Stimulated activated naive B cell treated with anti-CD40 and anti-IgM and Interleukin-4, amounts not matched to agents 10 μg/mL and 1 μg/mL and 100 μg/mL, for 72 hours (primary cell): Measurements from ENCODE around the gene TMEM131L.
A peak's percentile ranks its signal among the peaks of the same experiment; 100 is the strongest.
"Not testable (repeated sequence)": the region's sequence is repeated elsewhere in the genome, so short reads cannot be mapped to it uniquely, and the experiment has no call there.

Experiments used
- ATAC-seq, 2 donors: fragments of 150-1000 bp; cut with Tn5 transposase; replicated peaks; 2 replicates each; pipeline ENCODE4 v1.10.0; 2021; ENCODE audit warnings: moderate library complexity in 1 of 2
- DNase-seq: peaks from one replicate; pipeline ENCODE4 v3.0.0; 2021
- H3K27ac Mint-ChIP-seq: one replicate; pipeline ENCODE4 v1.8.0; 2022; ENCODE audit warnings: mild to moderate bottlenecking, mixed read lengths
- H3K27me3 Mint-ChIP-seq, 2 donors: one replicate each; pipeline ENCODE4 v1.8.0; 2022; ENCODE audit warnings: mixed read lengths in 2 of 2
- H3K36me3 Mint-ChIP-seq, 2 donors: one replicate each; pipeline ENCODE4 v1.8.0; 2022; ENCODE audit warnings: mixed read lengths in 2 of 2, mild to moderate bottlenecking in 1 of 2
- H3K4me1 Mint-ChIP-seq, 2 donors: one replicate each; pipeline ENCODE4 v1.8.0; 2022; ENCODE audit warnings: mixed read lengths in 2 of 2, mild to moderate bottlenecking in 1 of 2
- H3K4me3 Mint-ChIP-seq, 2 donors: one replicate each; pipeline ENCODE4 v1.8.0; 2022; ENCODE audit warnings: mild to moderate bottlenecking in 2 of 2, mixed read lengths in 2 of 2, moderate library complexity in 1 of 2
- H3K9me3 Mint-ChIP-seq, 2 donors: one replicate each; pipeline ENCODE4 v1.8.0; 2022; ENCODE audit warnings: mixed read lengths in 2 of 2, mild to moderate bottlenecking in 1 of 2

The TMEM131L gene

DNA sequence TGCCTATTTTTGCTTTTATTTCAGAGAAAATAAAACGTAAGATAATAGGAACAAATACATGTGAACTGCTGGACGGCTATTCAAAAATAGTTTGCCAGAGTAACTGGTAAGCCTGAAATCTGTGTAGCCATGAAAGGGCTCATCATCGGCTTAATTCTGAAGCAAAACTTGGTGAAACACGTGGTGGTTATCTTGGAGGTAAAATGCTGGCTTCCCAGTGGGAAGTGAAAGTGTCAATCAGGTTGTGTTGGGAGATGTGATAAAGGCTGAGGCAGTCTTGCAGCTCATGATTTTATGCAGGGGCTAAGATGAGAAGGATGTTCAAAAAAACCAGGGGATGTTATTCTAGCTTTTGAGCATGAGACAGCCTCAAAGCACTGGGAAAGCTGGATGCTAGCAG lies 181.8 kb downstream of the TMEM131L start:
- Mint-ChIP-seq H3K4me3 (no peak overlapping the region), H3K27me3 (no peaks in the 10 kb centered on the region), H3K4me1 (peaks cover 10 to 18% of the 10 kb centered on the region in 2 donors), H3K9me3 (peaks cover 0 to 2% of the 10 kb centered on the region in 2 donors), H3K27ac (peak overlapping the region; percentile 63), H3K36me3 (no peaks in the 10 kb centered on the region)
- no peak for ATAC-seq
- no peak for DNase-seq

- DNase-seq (no peak), ATAC-seq (no peak)
- H3K9me3 Mint-ChIP-seq, result peaks cover 0 to 2% of the 10 kb centered on the region in 2 donors
- no peaks in the 10 kb centered on the region for H3K27me3 Mint-ChIP-seq
- peaks cover 10 to 18% of the 10 kb centered on the region in 2 donors for H3K4me1 Mint-ChIP-seq
- H3K27ac Mint-ChIP-seq, result no peak overlapping the region
- no peak overlapping the region for H3K4me3 Mint-ChIP-seq
- no peaks in the 10 kb centered on the region for H3K36me3 Mint-ChIP-seq
Observed at GRCh38 chr4:153649572-153649991, 183.4 kb downstream of the TMEM131L start.

DNA sequence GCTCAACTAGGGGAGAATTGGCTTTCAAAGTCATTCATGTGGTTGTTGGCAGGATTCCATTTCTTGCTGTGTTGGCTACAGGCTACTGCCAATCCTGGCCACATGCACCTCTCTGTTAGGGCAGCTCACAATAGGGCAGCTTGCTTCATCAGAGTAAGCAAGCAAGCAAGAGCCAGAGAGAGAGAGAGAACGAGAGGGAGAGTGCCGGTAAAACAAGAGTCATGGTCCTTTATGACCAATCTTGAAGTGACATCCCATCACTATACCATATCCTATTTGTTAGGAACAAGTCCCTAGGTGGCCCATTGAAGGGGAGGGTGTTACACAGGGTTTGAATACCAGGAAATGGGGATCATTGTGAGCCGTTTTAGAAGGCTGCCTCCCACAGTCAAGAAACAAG lies 185.0 kb downstream of the TMEM131L start:
- no peak for DNase-seq
- Mint-ChIP-seq H3K4me3 (no peak overlapping the region), H3K27me3 (peaks cover 4 to 13% of the 10 kb centered on the region in 2 donors), H3K9me3 (no peaks in the 10 kb centered on the region), H3K4me1 (peaks cover 10 to 18% of the 10 kb centered on the region in 2 donors), H3K27ac (no peak overlapping the region), H3K36me3 (no peaks in the 10 kb centered on the region)
- ATAC-seq, result no peak

DNA sequence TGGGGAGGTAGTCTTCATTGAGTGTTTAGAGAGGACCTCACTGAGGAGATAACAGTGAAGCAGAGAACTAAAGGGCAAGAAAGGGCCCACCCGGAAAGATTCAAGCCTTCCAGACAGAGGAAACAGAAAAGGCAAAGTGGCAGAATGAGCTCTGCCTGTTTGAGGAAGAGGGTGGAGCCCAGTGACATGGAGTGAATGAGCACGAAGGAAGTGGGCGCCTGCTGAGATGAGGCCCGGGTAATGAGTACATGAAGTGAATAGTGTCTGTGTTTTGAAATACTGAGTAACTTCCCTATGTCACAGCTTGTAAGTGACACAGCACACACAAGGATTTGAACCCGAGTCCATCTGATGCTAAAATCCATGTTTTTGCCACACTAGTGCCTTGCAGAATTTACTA lies 185.4 kb downstream of the TMEM131L start:
- ATAC-seq, result peak; percentile 81 to 87
- Mint-ChIP-seq H3K36me3 (no peaks in the 10 kb centered on the region), H3K27ac (no peak overlapping the region), H3K27me3 (peaks cover 8 to 13% of the 10 kb centered on the region in 2 donors), H3K9me3 (no peaks in the 10 kb centered on the region), H3K4me3 (no peak overlapping the region), H3K4me1 (peaks cover 10 to 18% of the 10 kb centered on the region in 2 donors)
- DNase-seq, result no peak

DNA sequence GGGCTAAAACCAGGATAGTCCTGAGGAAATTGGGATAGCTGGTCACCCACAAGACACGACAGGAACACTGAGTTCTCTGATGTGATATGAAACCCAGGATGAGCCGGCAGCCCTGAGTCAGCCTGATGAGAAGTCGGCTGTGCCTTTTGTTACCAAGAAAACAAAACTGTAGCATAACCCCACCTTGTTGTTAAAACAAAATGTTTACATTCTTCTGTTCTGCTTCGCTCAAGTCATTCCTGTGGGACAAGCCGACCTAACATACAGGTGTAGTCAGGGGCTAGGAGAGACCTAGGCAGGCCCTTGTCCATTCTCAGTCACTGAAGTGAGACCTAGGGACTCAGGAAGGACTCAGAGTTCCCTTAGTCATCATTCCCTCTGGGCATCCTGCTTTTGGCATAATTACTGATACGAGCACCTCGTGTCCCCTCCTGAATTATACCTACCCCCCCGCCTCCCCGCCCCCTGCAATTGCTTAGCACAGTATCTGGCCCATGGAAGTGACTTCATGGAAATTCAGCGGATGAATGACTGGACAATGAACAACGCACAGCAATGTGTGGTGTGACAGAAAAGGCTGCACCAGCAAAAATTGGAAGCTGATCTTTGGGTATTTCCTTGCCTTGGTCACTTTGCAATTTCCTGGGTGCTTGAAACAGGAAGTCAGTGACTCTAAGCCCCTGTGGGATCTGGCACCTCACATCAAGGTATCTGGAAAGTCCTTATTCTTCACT lies 186.1 kb downstream of the TMEM131L start:
- H3K4me3 Mint-ChIP-seq, result no peak overlapping the region
- no peak for ATAC-seq
- no peak for DNase-seq
- peaks cover 9 to 13% of the 10 kb centered on the region in 2 donors for H3K27me3 Mint-ChIP-seq
- no peaks in the 10 kb centered on the region for H3K36me3 Mint-ChIP-seq
- peaks cover 10 to 18% of the 10 kb centered on the region in 2 donors for H3K4me1 Mint-ChIP-seq
- H3K9me3 Mint-ChIP-seq, result no peaks in the 10 kb centered on the region
- H3K27ac Mint-ChIP-seq, result no peak overlapping the region

- peaks cover 5 to 11% of the 10 kb centered on the region in 2 donors for H3K4me1 Mint-ChIP-seq
- H3K36me3 Mint-ChIP-seq, result no peaks in the 10 kb centered on the region
- no peak for ATAC-seq
- peaks cover 9 to 13% of the 10 kb centered on the region in 2 donors for H3K27me3 Mint-ChIP-seq
- H3K4me3 Mint-ChIP-seq, result no peak overlapping the region
- H3K9me3 Mint-ChIP-seq, result no peaks in the 10 kb centered on the region
- DNase-seq, result no peak
- H3K27ac Mint-ChIP-seq, result no peak overlapping the region
Observed at GRCh38 chr4:153655002-153655541, 188.9 kb downstream of the TMEM131L start.

DNA sequence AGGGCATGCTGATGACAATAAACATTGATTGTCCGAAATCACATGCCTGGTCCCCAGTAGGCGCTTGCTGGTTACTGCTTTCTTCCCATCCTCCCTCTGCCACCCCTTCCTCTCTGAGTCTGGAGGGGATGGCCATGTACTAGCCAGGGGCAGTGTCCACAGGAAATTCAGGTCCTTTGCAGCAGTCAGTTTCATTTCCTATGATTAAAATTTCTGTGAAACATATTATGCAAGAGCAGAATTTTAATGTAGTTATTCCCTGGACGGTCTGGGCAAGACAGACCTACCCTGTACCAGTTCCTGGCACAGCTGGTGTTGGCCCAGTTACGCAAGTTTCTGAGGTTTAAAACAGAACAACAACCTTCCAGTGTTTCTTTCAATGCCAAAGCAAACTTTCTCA lies 189.8 kb downstream of the TMEM131L start:
- H3K27me3 Mint-ChIP-seq, result peaks cover 9 to 13% of the 10 kb centered on the region in 2 donors

GRCh38 chr4:153661215-153661822 lies 195.2 kb downstream of the TMEM131L start:
- Mint-ChIP-seq H3K27ac (no peak overlapping the region), H3K36me3 (peaks cover 3 to 16% of the 10 kb centered on the region in 2 donors), H3K4me3 (no peak overlapping the region), H3K4me1 (no peaks in the 10 kb centered on the region), H3K9me3 (peaks cover 9 to 20% of the 10 kb centered on the region in 2 donors), H3K27me3 (peaks cover 6 to 14% of the 10 kb centered on the region in 2 donors)
- ATAC-seq (no peak), DNase-seq (no peak)

More for the DNA sequence above, 189.8 kb downstream of the TMEM131L start:
- Mint-ChIP-seq H3K9me3 (no peaks in the 10 kb centered on the region), H3K27ac (no peak overlapping the region), H3K4me1 (peaks cover 5 to 11% of the 10 kb centered on the region in 2 donors), H3K36me3 (no peaks in the 10 kb centered on the region), H3K4me3 (no peak overlapping the region)
- ATAC-seq, result no peak
- no peak for DNase-seq

DNA sequence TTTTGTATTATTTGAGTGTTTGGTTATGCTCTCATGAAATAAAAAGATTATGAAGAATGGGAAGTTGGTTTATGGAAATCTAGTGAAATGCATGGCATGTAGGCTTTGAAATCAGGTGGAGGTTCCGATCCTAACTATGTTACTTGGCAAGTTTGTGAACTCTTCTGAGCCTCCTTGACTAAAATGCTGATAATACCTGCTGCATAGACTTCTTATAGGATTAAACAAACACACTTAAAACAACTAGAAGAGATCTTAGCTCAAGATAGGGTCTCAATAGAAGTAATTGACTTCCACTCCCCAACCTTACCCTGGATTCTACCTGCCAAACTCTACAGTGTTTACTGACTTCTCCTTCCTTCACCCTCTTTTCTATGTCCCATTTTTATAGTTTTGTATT lies 195.7 kb downstream of the TMEM131L start:
- ATAC-seq (no peak), DNase-seq (no peak)
- Mint-ChIP-seq H3K36me3 (peaks cover 3 to 16% of the 10 kb centered on the region in 2 donors), H3K4me3 (no peak overlapping the region), H3K9me3 (peaks cover 9 to 20% of the 10 kb centered on the region in 2 donors), H3K4me1 (no peaks in the 10 kb centered on the region), H3K27me3 (peaks cover 6 to 11% of the 10 kb centered on the region in 2 donors), H3K27ac (no peak overlapping the region)

GRCh38 chr4:153663667-153664066 lies 197.5 kb downstream of the TMEM131L start:
- Mint-ChIP-seq H3K9me3 (peaks cover 9 to 20% of the 10 kb centered on the region in 2 donors), H3K27me3 (peaks cover 11 to 15% of the 10 kb centered on the region in 2 donors), H3K4me1 (no peaks in the 10 kb centered on the region), H3K4me3 (no peak overlapping the region), H3K27ac (no peak overlapping the region), H3K36me3 (peaks cover 3 to 16% of the 10 kb centered on the region in 2 donors)
- DNase-seq, result no peak
- no peak for ATAC-seq

- Mint-ChIP-seq H3K36me3 (peaks cover 3 to 16% of the 10 kb centered on the region in 2 donors), H3K27me3 (peaks cover 19 to 23% of the 10 kb centered on the region in 2 donors), H3K9me3 (peaks cover 9 to 20% of the 10 kb centered on the region in 2 donors)
- not testable (repeated sequence) for ATAC-seq, H3K4me3 Mint-ChIP-seq, H3K4me1 Mint-ChIP-seq, H3K27ac Mint-ChIP-seq, DNase-seq
Observed at GRCh38 chr4:153666505-153666904, 200.3 kb downstream of the TMEM131L start.

DNA sequence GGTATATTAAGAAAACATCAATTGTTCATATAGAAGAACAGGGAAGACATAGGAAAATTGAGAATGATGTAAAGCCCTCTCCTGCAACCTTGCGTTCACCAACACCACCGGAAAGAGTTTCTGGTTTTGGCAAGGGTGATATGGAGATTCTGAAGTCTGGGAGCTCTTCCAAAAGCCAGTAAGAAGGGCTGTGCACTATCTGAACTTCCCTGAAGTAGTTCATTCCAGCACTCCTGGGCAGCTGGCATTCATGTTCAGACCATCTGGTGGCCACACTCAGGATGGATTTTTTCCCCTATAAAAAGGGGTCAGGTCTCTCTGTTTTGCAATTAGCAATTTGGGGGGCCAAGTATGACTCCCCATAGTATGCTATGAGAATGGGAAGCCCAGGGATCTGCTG lies 202.5 kb downstream of the TMEM131L start:
- Mint-ChIP-seq H3K4me3 (no peak overlapping the region), H3K4me1 (no peaks in the 10 kb centered on the region), H3K36me3 (peaks cover 0 to 8% of the 10 kb centered on the region in 2 donors), H3K9me3 (peaks cover 5 to 15% of the 10 kb centered on the region in 2 donors), H3K27ac (no peak overlapping the region), H3K27me3 (peaks cover 20 to 25% of the 10 kb centered on the region in 2 donors)
- DNase-seq (no peak), ATAC-seq (no peak)

DNA sequence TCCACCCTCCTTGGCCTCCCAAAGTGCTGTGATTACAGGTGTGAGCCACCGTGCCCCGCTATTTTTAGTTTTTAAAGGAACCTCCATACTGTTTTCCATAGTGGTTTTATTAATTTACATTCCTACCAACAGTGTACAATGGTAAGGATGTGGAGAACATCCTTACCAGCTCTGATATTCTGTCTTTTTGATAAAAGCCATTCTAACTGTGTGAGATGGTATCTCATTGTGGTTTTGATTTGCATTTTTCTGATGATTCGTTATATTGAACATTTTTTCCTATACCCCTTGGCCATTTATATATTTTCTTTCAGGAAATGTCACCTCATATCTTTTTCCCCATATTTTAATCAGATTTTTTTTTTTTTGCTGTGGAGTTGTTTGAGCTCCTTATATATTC lies 203.7 kb downstream of the TMEM131L start:
- no peaks in the 10 kb centered on the region for H3K4me1 Mint-ChIP-seq
- no peak overlapping the region for H3K27ac Mint-ChIP-seq
- ATAC-seq (no peak), DNase-seq (no peak)
- peaks cover 24 to 25% of the 10 kb centered on the region in 2 donors for H3K27me3 Mint-ChIP-seq
- no peak overlapping the region for H3K4me3 Mint-ChIP-seq
- H3K9me3 Mint-ChIP-seq, result peaks cover 7 to 22% of the 10 kb centered on the region in 2 donors
- H3K36me3 Mint-ChIP-seq, result peaks cover 0 to 4% of the 10 kb centered on the region in 2 donors

GRCh38 chr4:153676486-153676885 lies 210.3 kb downstream of the TMEM131L start:
- no peak overlapping the region for H3K4me3 Mint-ChIP-seq
- no peak for ATAC-seq
- DNase-seq, result no peak
- peaks cover 11 to 18% of the 10 kb centered on the region in 2 donors for H3K27me3 Mint-ChIP-seq
- H3K36me3 Mint-ChIP-seq, result peaks cover 0 to 11% of the 10 kb centered on the region in 2 donors
- peaks cover 15 to 34% of the 10 kb centered on the region in 2 donors for H3K9me3 Mint-ChIP-seq
- H3K27ac Mint-ChIP-seq, result no peak overlapping the region
- H3K4me1 Mint-ChIP-seq, result no peaks in the 10 kb centered on the region
